Fibroblast of mammary gland (primary cell): ENCODE data around the gene HECTD1.
"Not testable (repeated sequence)": the region's sequence is repeated elsewhere in the genome, so short reads cannot be mapped to it uniquely, and the experiment has no call there.

Experiments
- DNase-seq: peaks from one replicate; pipeline ENCODE4 v3.0.0-alpha.2; 2010; ENCODE audit warnings: low read depth
- H3K4me3 ChIP-seq: 2 replicates; pipeline ENCODE4 v1.5.1; 2011; ENCODE audit warnings: low read depth, mild to moderate bottlenecking, low read length, moderate library complexity; ENCODE audit not compliant: control insufficient read depth
- TF ChIP-seq, protein P1 (sequence below): conservative IDR thresholded peaks from 2 replicates; pipeline ENCODE4 v1.5.1; 2011; ENCODE audit warnings: low read depth, low read length, inconsistent platforms; ENCODE audit not compliant: control insufficient read depth, insufficient read depth

HECTD1 gene

DNA sequence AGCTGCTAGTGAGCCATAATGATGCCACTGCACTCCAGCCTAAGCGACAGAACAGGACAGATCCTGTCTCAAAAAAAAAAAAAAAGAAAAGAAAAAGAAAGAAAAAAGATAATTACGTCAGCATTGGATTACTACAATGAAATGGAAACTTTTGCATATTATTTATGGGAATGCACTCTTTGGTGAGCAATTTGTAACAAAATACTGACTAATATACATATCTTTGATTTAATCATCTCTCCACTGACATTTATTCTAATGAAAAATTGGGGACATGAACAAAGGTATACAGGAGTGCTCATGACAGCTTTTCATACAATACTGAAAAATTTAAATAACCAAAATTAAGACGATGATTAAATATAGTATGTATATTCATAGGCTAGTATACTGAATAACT, 27.9 kb upstream of the HECTD1 start:
- no peak overlapping the region for H3K4me3 ChIP-seq
- TF ChIP-seq, protein P1, sequence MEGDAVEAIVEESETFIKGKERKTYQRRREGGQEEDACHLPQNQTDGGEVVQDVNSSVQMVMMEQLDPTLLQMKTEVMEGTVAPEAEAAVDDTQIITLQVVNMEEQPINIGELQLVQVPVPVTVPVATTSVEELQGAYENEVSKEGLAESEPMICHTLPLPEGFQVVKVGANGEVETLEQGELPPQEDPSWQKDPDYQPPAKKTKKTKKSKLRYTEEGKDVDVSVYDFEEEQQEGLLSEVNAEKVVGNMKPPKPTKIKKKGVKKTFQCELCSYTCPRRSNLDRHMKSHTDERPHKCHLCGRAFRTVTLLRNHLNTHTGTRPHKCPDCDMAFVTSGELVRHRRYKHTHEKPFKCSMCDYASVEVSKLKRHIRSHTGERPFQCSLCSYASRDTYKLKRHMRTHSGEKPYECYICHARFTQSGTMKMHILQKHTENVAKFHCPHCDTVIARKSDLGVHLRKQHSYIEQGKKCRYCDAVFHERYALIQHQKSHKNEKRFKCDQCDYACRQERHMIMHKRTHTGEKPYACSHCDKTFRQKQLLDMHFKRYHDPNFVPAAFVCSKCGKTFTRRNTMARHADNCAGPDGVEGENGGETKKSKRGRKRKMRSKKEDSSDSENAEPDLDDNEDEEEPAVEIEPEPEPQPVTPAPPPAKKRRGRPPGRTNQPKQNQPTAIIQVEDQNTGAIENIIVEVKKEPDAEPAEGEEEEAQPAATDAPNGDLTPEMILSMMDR: no peak
- DNase-seq: no peak

DNA sequence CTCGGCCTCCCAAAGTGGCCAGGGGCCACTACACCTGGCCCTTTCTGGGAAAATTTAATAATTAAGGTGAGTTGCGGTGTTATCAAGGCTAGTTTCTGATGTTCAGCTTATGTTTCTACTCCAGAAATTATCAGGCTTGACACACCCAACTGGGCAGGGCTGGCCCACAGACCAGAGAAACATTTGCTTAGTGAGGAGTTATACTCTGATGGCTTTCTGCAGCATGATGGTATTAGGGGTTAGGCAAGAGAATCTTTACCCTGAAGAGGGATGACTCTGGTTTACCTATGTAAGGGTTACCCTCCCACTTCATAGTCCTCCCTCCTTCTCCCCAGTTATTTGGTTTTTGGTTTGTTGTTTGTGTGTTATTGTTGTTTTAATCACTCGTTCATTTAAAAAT, 24.5 kb upstream of the HECTD1 start:
- no peak for DNase-seq
- TF ChIP-seq, protein P1: no peak
- no peak overlapping the region for H3K4me3 ChIP-seq

DNA sequence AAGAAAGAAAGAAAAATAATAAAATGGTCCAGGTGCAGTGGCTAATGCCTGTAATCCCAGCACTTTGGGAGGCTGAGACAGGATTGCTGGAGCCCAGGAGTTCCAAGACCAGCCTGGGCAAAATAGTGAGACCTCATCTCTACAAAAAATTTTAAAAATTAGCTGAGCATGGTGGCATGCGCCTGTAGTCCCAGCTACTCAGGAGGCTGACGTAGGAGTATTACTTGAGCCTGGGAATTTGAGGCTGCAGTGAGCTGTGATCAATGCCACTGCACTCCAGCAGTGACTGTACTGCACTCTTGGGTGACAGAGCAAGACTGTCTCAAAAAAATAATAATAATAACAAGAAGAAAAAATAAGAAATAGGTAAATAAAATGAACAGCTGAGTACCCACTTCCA, 23.7 kb upstream of the HECTD1 start:
- not testable (repeated sequence) for DNase-seq, H3K4me3 ChIP-seq

DNA sequence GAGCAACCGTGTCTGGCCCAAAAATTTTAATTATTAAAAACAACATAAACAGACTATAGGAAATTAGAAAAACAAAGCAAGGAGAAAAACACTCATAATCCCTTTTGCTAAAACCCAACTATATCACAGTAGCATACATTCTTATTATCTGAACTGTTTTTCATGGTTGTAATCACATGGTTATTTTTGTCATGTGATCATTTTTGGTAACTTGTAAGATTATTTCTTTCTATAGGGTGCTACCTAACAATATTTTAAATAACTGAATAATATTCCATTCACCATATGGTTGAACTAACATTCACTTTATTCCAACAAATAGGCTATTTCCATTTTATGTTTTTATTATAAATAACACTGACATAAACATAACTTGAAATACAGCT, 23.0 kb upstream of the HECTD1 start:
- DNase-seq: no peak
- TF ChIP-seq, protein P1: no peak
- no peak overlapping the region for H3K4me3 ChIP-seq

DNA sequence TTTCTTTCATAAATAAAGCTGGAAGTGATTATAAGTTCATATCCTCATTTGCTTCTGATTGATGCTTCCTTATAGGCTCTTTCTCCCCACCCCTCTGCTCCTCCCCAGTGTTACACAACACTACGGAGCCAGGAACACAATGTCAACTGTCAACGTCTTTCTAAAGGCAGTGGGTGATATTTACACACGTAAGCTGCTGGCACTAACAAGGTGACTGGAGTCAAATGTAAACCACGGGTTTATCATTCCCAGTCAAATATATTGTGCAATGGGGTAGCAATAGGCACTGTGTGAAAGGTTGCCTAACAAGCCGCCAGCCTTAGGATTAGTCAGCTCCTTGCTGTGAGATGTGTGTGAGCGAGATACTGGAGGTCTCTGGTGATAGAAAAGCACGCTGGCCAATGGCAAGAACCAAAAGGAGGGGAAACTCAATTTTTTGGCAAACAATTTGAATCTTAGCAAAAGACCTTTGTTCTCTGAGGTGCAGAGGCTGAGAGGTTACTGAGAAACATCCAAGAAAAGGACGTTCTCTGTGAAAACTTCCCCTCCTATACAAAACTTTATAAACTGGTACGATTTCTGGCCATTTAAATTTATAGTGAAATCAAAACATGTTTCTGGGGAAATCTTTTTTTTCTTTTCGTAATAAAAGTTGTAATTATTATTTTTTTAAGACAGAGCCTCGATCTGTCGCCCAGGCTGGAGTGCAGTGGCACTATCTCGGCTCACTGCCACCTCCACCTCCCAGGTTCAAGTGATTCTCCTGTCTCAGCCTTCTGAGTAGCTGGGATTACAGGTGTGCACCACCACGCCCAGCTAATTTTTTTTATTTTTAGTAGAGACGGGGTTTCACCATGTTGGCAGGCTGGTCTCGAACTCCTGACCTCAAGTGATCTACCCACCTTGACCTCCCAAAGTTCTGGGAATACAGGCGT, 22.3 kb upstream of the HECTD1 start:
- TF ChIP-seq, protein P1: no peak
- peak; percentile 99 for DNase-seq
- H3K4me3 ChIP-seq: peak overlapping the region; percentile 33

DNA sequence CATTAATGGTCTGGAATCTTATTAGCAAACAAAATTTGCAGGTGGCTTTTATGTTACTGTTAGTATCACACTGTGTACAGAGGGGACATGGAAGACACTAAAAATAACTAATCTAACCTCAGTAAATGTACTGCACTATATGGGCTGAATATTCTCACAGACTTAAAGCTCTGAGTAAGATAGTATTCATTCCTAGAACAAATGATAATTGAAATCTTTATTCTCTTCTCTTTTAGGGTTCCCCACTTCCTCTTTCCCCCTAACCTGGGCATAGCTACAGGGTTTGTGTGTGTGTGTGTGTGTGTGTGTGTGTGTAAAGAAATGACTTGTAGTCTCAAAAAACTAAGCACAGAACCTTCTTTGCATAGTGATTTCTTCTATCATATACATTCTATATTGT, 21.4 kb upstream of the HECTD1 start:
- TF ChIP-seq, protein P1: no peak
- DNase-seq: no peak

DNA sequence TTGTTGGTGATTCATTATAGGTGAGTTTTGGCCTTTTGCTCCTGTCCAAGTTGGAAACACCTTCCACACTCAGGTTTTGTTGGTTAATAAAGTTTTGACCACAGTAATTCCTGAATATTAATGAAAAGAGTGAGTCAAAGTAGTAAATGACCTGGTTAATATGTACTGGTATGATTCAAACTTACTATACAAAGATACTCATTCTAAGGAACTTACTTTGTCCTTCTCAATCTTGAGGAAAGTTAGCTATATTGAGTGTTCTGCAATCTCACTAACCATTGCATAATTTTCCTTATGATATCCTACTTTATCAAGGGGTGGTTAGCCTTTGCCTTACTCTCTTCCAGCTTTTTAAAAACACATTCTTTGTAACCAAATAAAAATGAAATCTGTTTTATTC, 20.9 kb upstream of the HECTD1 start:
- DNase-seq: peak; percentile 12
- H3K4me3 ChIP-seq: no peak overlapping the region
- TF ChIP-seq, protein P1: no peak

More for the DNA sequence above, 21.4 kb upstream of the HECTD1 start:
- H3K4me3 ChIP-seq: no peak overlapping the region
